Panc1 (cell line): ENCODE data around the gene RICTOR.

Source experiments
- CTCF ChIP-seq: fragments of 450-650 bp; IDR thresholded peaks from 2 replicates; pipeline ENCODE4 v1.5.1; 2017; ENCODE audit warnings: mild to moderate bottlenecking
- POLR2AphosphoS5 ChIP-seq: IDR thresholded peaks from 2 replicates; pipeline ENCODE4 v1.6.1; 2012; ENCODE audit warnings: mild to moderate bottlenecking, low read depth, low read length, moderate library complexity
- REST ChIP-seq, 2 experiments: IDR thresholded peaks; 2 replicates each; pipeline ENCODE4 v1.6.1; 2011 to 2012; ENCODE audit warnings: low read depth in 2 of 2, control low read depth in 1 of 2, low read length in 1 of 2, mild to moderate bottlenecking in 1 of 2, moderate library complexity in 1 of 2; ENCODE audit not compliant: insufficient read depth in 1 of 2
- TCF7L2 ChIP-seq: IDR thresholded peaks from 2 replicates; pipeline ENCODE4 v1.6.1; 2011; ENCODE audit warnings: mild to moderate bottlenecking, low read depth, low read length, inconsistent platforms

GRCh38 chr5:39001683-39002082 is 72.5 kb downstream of the RICTOR start:
- TF ChIP-seq CTCF: no peak
- TF ChIP-seq POLR2AphosphoS5: no peak
- TF ChIP-seq TCF7L2: no peak
- TF ChIP-seq REST (IDR thresholded peaks at IDR 0.05; ENCODE audit: insufficient read depth in 1 of 2, low read depth in 2 of 2, low read length in 1 of 2): no peak
